Measurements from ENCODE around the gene CNTN4.

DNA sequence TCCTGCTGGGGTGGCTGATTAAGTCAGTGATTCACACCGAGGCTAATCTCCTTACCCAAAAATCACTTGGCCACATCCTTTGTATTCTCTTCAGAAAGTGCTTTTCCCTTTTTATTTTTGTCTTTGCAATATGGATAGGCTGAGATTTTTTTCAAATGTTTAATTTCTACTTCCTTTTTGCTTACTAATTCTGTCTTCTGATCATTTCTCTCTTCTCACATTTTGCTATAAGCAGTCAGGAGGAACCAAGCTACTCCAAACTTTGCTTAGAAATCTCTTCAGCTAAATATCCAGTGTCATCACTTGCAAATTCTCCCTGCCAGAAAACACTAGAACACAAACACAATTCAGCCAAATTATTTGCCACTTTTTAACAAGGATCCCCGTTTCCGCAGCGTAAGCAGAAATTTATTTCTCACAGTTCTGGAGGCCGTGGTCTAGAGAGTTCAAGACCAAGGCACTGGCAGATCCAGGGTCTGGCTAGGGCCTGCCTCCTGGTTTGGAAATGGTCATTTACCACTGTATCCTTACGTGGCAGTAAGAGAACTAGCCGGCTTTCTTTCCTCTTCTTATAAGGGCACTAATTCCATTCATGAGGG lies 906.6 kb downstream of the CNTN4 start:
- TF ChIP-seq, protein P1, sequence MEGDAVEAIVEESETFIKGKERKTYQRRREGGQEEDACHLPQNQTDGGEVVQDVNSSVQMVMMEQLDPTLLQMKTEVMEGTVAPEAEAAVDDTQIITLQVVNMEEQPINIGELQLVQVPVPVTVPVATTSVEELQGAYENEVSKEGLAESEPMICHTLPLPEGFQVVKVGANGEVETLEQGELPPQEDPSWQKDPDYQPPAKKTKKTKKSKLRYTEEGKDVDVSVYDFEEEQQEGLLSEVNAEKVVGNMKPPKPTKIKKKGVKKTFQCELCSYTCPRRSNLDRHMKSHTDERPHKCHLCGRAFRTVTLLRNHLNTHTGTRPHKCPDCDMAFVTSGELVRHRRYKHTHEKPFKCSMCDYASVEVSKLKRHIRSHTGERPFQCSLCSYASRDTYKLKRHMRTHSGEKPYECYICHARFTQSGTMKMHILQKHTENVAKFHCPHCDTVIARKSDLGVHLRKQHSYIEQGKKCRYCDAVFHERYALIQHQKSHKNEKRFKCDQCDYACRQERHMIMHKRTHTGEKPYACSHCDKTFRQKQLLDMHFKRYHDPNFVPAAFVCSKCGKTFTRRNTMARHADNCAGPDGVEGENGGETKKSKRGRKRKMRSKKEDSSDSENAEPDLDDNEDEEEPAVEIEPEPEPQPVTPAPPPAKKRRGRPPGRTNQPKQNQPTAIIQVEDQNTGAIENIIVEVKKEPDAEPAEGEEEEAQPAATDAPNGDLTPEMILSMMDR (IDR thresholded peaks at IDR 0.05; ENCODE audit: low read length) = no peak
- no peak for TF ChIP-seq EZH2 (IDR thresholded peaks at IDR 0.05; ENCODE audit: borderline replicate concordance, low read length)
